Breast epithelium (tissue), 4 donors: ENCODE results near the gene KRT23. TPM values are rescaled to one million over a fixed set of nuclear protein-coding genes. Genes with fewer than 3 reads are reported as not detected.

Experiments used
- DNase-seq, 2 donors: peaks; one replicate each; pipeline ENCODE4 v3.0.0-alpha.2; 2019; ENCODE audit warnings: low spot score in 2 of 2
- H3K27ac ChIP-seq, 2 donors: fragments of 200-600 bp; sonication (generic) in 1 of 2; one replicate each; pipeline ENCODE4 v1.5.1; 2016 to 2019; ENCODE audit warnings: mild to moderate bottlenecking in 1 of 2
- H3K27me3 ChIP-seq, 2 donors: fragments of 200-600 bp; sonication (generic) in 1 of 2; one replicate each; pipeline versions ENCODE4 v1.5.1 to v1.6.0; 2017 to 2019; ENCODE audit warnings: control low read depth in 1 of 2, mild to moderate bottlenecking in 1 of 2
- H3K36me3 ChIP-seq: fragments of 200-600 bp; one replicate; pipeline ENCODE4 v1.5.1; 2019
- H3K4me1 ChIP-seq, 2 donors: fragments of 200-600 bp; sonication (generic); one replicate each; pipeline ENCODE4 v1.5.1; 2016 to 2019; ENCODE audit warnings: control low read depth in 1 of 2
- H3K4me3 ChIP-seq, 3 donors: fragments of 200-600 bp; sonication (generic); 1 replicate in 2 of 3; 2 replicates in 1 of 3; pipeline ENCODE4 v1.5.1; 2016 to 2019; ENCODE audit warnings: mild to moderate bottlenecking in 3 of 3, moderate library complexity in 2 of 3
- H3K9me3 ChIP-seq, 2 donors: fragments of 200-600 bp; sonication (generic) in 1 of 2; one replicate each; pipeline ENCODE4 v1.5.1; 2016 to 2019; ENCODE audit warnings: control low read depth in 1 of 2
- CTCF ChIP-seq, 3 donors: fragments of 450-650 bp; IDR thresholded peaks; one replicate each; pipeline ENCODE4 v1.5.1; 2016 to 2017; ENCODE audit warnings: antibody characterized with exemption in 3 of 3, mild to moderate bottlenecking in 3 of 3, moderate library complexity in 3 of 3
- POLR2A ChIP-seq: fragments of 450-650 bp; IDR thresholded peaks from one replicate; pipeline ENCODE4 v1.6.1; 2016; ENCODE audit warnings: antibody characterized with exemption, mild to moderate bottlenecking, moderate library complexity
- POLR2AphosphoS5 ChIP-seq, 3 donors: sonication (generic); formaldehyde crosslinking; IDR thresholded peaks; one replicate each; pipeline ENCODE4 v1.6.1; 2017; ENCODE audit warnings: antibody characterized with exemption in 3 of 3
- intact Hi-C: fragments of 100-400 bp; cut with DNase I; formaldehyde crosslinking; loops from one replicate; pipeline ENCODE4 v1.15.1; 2023; ENCODE audit warnings: low total_unique reads
- total RNA-seq, 3 donors: library from RNA; depleted of rRNA; stranded (reverse); fragments of >200 nt; gene quantifications; one replicate each; pipeline ENCODE4 v1.1.0, GENCODE V29; 2016

KRT23 gene
- total RNA-seq, 3 donors from 2014 or later, result 37.7 to 57.5 TPM; not detected in 1

- Histone ChIP-seq H3K4me3 (no peak overlapping the region), H3K4me1 (peaks cover 0 to 18% of the 10 kb centered on the region in 2 donors), H3K36me3 (no peaks in the 10 kb centered on the region), H3K9me3 (no peaks in the 10 kb centered on the region), H3K27ac (peak overlapping the region; percentile 67 to 68), H3K27me3 (no peaks in the 10 kb centered on the region)
- intact Hi-C loops, result no loop called here
- peak in 1 of 2 donors; percentile 58 for DNase-seq
- TF ChIP-seq POLR2A (no peak), POLR2AphosphoS5 (IDR thresholded peaks at IDR 0.05) (peak in 1 of 3 donors; percentile 48)
These were observed 20.9 kb upstream of the KRT23 start for GRCh38 chr17:40958086-40958953.

GRCh38 chr17:40956401-40957254 lies 19.2 kb upstream of the KRT23 start:
- no peaks in the 10 kb centered on the region for H3K36me3 ChIP-seq
- H3K27ac ChIP-seq, result peak overlapping the region; percentile 67 to 68
- no peaks in the 10 kb centered on the region for H3K9me3 ChIP-seq
- peaks cover 0 to 18% of the 10 kb centered on the region in 2 donors for H3K4me1 ChIP-seq
- TF ChIP-seq CTCF (IDR thresholded peaks at IDR 0.05) (no peak), POLR2AphosphoS5 (IDR thresholded peaks at IDR 0.05) (no peak), POLR2A (no peak)
- H3K27me3 ChIP-seq, result no peaks in the 10 kb centered on the region
- intact Hi-C loops, result no loop called here
- DNase-seq, result no peak
- H3K4me3 ChIP-seq, result no peak overlapping the region

GRCh38 chr17:40953881-40954280 lies 16.4 kb upstream of the KRT23 start:
- H3K9me3 ChIP-seq, result no peaks in the 10 kb centered on the region
- DNase-seq, result peak in 1 of 2 donors; percentile 38
- no peak overlapping the region for H3K4me3 ChIP-seq
- peak overlapping the region in 1 of 2 donors; percentile 52 for H3K27ac ChIP-seq
- H3K36me3 ChIP-seq, result no peaks in the 10 kb centered on the region
- peaks cover 0 to 18% of the 10 kb centered on the region in 2 donors for H3K4me1 ChIP-seq
- intact Hi-C loops, result no loop called here
- H3K27me3 ChIP-seq, result no peaks in the 10 kb centered on the region
- TF ChIP-seq CTCF (IDR thresholded peaks at IDR 0.05), result no peak
- no peak for TF ChIP-seq POLR2A
- TF ChIP-seq POLR2AphosphoS5 (IDR thresholded peaks at IDR 0.05), result no peak

- no peak for DNase-seq
- no peaks in the 10 kb centered on the region for H3K9me3 ChIP-seq
- peaks cover 0 to 13% of the 10 kb centered on the region in 2 donors for H3K4me1 ChIP-seq
- intact Hi-C loops, result no loop called here
- no peaks in the 10 kb centered on the region for H3K27me3 ChIP-seq
- TF ChIP-seq CTCF (IDR thresholded peaks at IDR 0.05) (no peak), POLR2A (no peak), POLR2AphosphoS5 (IDR thresholded peaks at IDR 0.05) (no peak)
- H3K36me3 ChIP-seq, result no peaks in the 10 kb centered on the region
- peak overlapping the region in 1 of 2 donors; percentile 52 for H3K27ac ChIP-seq
- H3K4me3 ChIP-seq, result no peak overlapping the region
These were observed 15.2 kb upstream of the KRT23 start for GRCh38 chr17:40952661-40953060.

- no peak for TF ChIP-seq POLR2A
- no peak for TF ChIP-seq CTCF (IDR thresholded peaks at IDR 0.05)
- no peak for TF ChIP-seq POLR2AphosphoS5 (IDR thresholded peaks at IDR 0.05)
- H3K27ac ChIP-seq, result peak overlapping the region in 1 of 2 donors; percentile 52
- intact Hi-C loops, result no loop called here
- no peak for DNase-seq
- no peak overlapping the region for H3K4me3 ChIP-seq
- no peaks in the 10 kb centered on the region for H3K27me3 ChIP-seq
- no peaks in the 10 kb centered on the region for H3K36me3 ChIP-seq
- peaks cover 0 to 8% of the 10 kb centered on the region in 2 donors for H3K4me1 ChIP-seq
- H3K9me3 ChIP-seq, result no peaks in the 10 kb centered on the region
These were observed 14.7 kb upstream of the KRT23 start for GRCh38 chr17:40952154-40952553.
